Activated CD4-positive, alpha-beta T cell treated with anti-CD3 and anti-CD28 coated beads, Interleukin-2, amount 10 ng/mL, durations not matched to agents 7 days and 5 days (primary cell): ENCODE results near the gene NXNL2. TPM values are rescaled to one million over a fixed set of nuclear protein-coding genes. Genes with fewer than 3 reads are reported as not detected.
A peak's percentile ranks its signal among the peaks of the same experiment; 100 is the strongest.

Experiments used
- CTCF ChIA-PET: fragments of 350-600 bp; sonication (Branson Sonifier 250); formaldehyde crosslinking; loops from one replicate; lab custom pipeline; 2021; ENCODE audit warnings: antibody characterized with exemption; lab: Charles Lee
- POLR2A ChIA-PET: fragments of 350-600 bp; sonication (Branson Sonifier 250); formaldehyde crosslinking; loops from one replicate; lab custom pipeline; 2021; ENCODE audit warnings: antibody characterized with exemption; lab: Charles Lee
- DNase-seq: peaks from one replicate; pipeline ENCODE4 v3.0.0-alpha.2; 2020
- H3K27ac Mint-ChIP-seq: one replicate; pipeline ENCODE4 v1.8.0; 2021; ENCODE audit warnings: mild to moderate bottlenecking, moderate library complexity, mixed read lengths
- H3K27me3 Mint-ChIP-seq: one replicate; pipeline ENCODE4 v1.8.0; 2021; ENCODE audit warnings: mixed read lengths
- H3K36me3 Mint-ChIP-seq: one replicate; pipeline ENCODE4 v1.8.0; 2021; ENCODE audit warnings: low read depth, mixed read lengths
- H3K4me1 Mint-ChIP-seq: one replicate; pipeline ENCODE4 v1.8.0; 2021; ENCODE audit warnings: mixed read lengths
- H3K4me3 Mint-ChIP-seq: one replicate; pipeline ENCODE4 v1.8.0; 2021; ENCODE audit warnings: mild to moderate bottlenecking, moderate library complexity, mixed read lengths
- H3K9me3 Mint-ChIP-seq: one replicate; pipeline ENCODE4 v1.8.0; 2021; ENCODE audit warnings: mixed read lengths
- total RNA-seq, 2 experiments: library from RNA; stranded (reverse); gene quantifications; one replicate each; pipeline ENCODE4 v1.2.3, GENCODE V29; 2021

Gene NXNL2
- total RNA-seq, 2 experiments from 2014 or later = not detected

DNA sequence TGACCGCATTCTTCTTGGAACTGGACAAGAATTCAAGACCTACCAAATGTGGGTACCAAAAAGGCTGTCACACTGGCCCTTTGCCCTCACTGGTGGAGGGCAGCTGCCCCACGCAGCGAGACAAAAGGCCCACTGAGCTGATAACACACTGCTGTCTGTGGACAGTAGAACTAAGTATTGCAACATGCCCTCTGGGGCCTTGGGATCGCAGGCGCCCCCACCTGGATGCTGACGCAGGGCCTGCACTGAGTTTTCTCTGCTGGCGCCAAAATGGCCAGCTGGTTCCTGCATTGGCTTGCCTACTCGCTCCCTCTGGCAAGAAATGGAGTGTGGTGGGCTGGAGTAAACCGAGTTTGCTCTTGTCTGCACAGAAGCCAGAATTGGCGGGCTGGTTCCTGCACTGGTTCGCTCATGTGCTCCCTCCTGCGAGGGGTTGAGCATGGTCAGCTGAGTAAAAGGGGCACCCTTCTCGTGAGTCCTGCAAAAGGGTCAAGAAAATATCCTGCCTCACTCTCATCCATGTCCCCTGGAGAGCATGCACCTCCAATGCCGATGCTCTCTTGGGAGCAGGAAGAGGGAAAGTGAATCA is 55.7 kb downstream of the NXNL2 start:
- no peaks in the 10 kb centered on the region for H3K36me3 Mint-ChIP-seq
- no peak overlapping the region for H3K27ac Mint-ChIP-seq
- no peak for DNase-seq
- ChIA-PET CTCF (no interaction called here), POLR2A (no interaction called here)
- no peak overlapping the region for H3K4me3 Mint-ChIP-seq
- H3K27me3 Mint-ChIP-seq = peaks cover 19% of the 10 kb centered on the region
- peaks cover 6% of the 10 kb centered on the region for H3K9me3 Mint-ChIP-seq
- peaks cover 11% of the 10 kb centered on the region for H3K4me1 Mint-ChIP-seq

DNA sequence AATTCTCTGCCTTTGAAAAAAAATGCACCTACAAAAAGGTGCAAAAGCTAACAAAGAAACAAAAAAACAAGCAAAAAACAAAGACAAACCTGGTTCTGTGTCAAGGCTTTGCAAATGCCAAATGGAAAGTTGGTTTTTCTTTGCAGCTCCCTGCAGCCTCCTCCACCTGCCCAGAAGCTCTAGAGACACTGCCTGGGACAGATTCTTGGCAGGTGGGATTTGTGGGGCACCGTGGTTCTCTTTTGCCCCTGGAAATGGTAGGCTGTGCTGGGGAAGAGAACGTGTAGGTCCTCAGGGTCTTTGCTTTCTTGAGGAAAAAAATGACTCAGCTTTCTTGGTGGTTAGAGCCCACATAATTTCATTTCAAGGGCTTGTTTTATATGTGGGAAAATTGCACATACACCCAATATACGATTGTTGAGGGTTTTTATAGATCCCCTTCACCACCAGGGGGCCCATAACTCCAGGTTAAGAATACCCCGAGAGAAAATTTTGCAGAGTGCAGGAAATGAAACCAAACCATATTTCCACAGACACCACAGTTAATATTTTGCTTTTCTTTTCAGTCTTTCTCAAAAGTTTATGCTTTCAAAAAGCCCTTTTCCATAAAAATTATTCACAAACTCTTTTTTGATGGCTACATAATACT is 58.7 kb downstream of the NXNL2 start:
- peak; percentile 79 for DNase-seq
- peaks cover 27% of the 10 kb centered on the region for H3K27me3 Mint-ChIP-seq
- ChIA-PET POLR2A (no interaction called here), CTCF (interaction anchor here (1.0 kb wide), 1 partner anchor 9 kb away, joined by 3 read pairs; no protein-coding TSS in a partner anchor)
- H3K4me3 Mint-ChIP-seq = no peak overlapping the region
- H3K27ac Mint-ChIP-seq = peak overlapping the region; percentile 3
- no peaks in the 10 kb centered on the region for H3K9me3 Mint-ChIP-seq
- H3K4me1 Mint-ChIP-seq = peaks cover 11% of the 10 kb centered on the region
- H3K36me3 Mint-ChIP-seq = no peaks in the 10 kb centered on the region

Other genes with a start within 250 kb of the NXNL2 start
- gene SPIN1, start 146.7 kb upstream of the NXNL2 start, total RNA-seq = 10 to 100 TPM; 30.0 to 33.1 TPM